GM12878 (cell line): ENCODE measurements around the gene CLASRP. TPM values are rescaled to one million over a fixed set of nuclear protein-coding genes. Genes with fewer than 3 reads are reported as not detected.

ENCODE experiments used
- ASH2L ChIP-seq: fragments of 300-600, 200-600 bp; sonication (generic); IDR thresholded peaks from 2 replicates; pipeline ENCODE4 v1.6.1; 2017; ENCODE audit warnings: low read depth, mild to moderate bottlenecking, borderline replicate concordance
- BHLHE40 ChIP-seq, 2 experiments: fragments of 450-650 bp in 1 of 2; IDR thresholded peaks; 2 replicates each; pipeline ENCODE4 v1.6.1; 2011 to 2017; ENCODE audit warnings: low read depth in 2 of 2, borderline replicate concordance in 1 of 2, improper control_type of control experiment in 1 of 2, low read length in 1 of 2, mild to moderate bottlenecking in 1 of 2
- HDAC6 ChIP-seq: fragments of 200-600 bp; sonication (generic); IDR thresholded peaks from one replicate; pipeline ENCODE4 v1.8.0; 2017; ENCODE audit warnings: antibody characterized with exemption; ENCODE audit not compliant: unreplicated experiment
- KAT2A ChIP-seq: conservative IDR thresholded peaks from 2 replicates; pipeline ENCODE4 v1.6.1; 2011; ENCODE audit warnings: low read depth, low read length; ENCODE audit not compliant: control insufficient read depth
- RAD21 ChIP-seq: IDR thresholded peaks from 2 replicates; pipeline ENCODE4 v1.6.1; 2011; ENCODE audit warnings: mild to moderate bottlenecking, low read depth, low read length, moderate library complexity; ENCODE audit not compliant: insufficient read depth
- polyA plus RNA-seq, 11 experiments: library from polyadenylated mRNA; depleted of rRNA in 4 of 11; unstranded in 6 of 11; stranded (reverse) in 5 of 11; fragments of >200 nt; fragmentation: Nextera tagmentation in 4 of 11; fragmentation: Illumina TruSeq in 1 of 11; extraction: Ambion mirVana in 4 of 11; extraction: Trizol in 1 of 11; gene quantifications; 1 replicate in 1 of 11; 2 replicates in 10 of 11; pipeline versions ENCODE4 v1.2.1 to v1.2.3, GENCODE V29; 2011 to 2016; ENCODE audit warnings: inconsistent platforms in 2 of 11, missing spikeins in 2 of 11, low read depth in 1 of 11
- total RNA-seq, 4 experiments: library from RNA; depleted of rRNA in 3 of 4; stranded (reverse); fragments of >200 nt in 3 of 4; fragmentation: Illumina TruSeq in 1 of 4; extraction: Trizol in 1 of 4; gene quantifications; 2 replicates each; pipeline versions ENCODE4 v1.2.1 to v1.2.3, GENCODE V29; 2013 to 2021
- TF ChIP-seq, protein P1 (sequence below): IDR thresholded peaks from 2 replicates; pipeline ENCODE4 v1.6.1; 2012; ENCODE audit warnings: improper control_type of control experiment, low read depth, low read length; ENCODE audit not compliant: insufficient replicate concordance
- TF ChIP-seq, protein P2 (sequence below): fragments of 450-650 bp; conservative IDR thresholded peaks from 2 replicates; pipeline ENCODE4 v1.6.1; 2017; ENCODE audit warnings: mild to moderate bottlenecking, moderate library complexity

Gene CLASRP
- total and polyA plus RNA-seq, 10 of the 15 experiments (the other 5 are each of a cell fraction or from before 2014, with no cell fraction given): 0.68 to 75.8 (median 30.2) TPM

GRCh38 chr19:45057444-45057843 lies 18.6 kb downstream of the CLASRP start (continued):
- TF ChIP-seq, protein P1, sequence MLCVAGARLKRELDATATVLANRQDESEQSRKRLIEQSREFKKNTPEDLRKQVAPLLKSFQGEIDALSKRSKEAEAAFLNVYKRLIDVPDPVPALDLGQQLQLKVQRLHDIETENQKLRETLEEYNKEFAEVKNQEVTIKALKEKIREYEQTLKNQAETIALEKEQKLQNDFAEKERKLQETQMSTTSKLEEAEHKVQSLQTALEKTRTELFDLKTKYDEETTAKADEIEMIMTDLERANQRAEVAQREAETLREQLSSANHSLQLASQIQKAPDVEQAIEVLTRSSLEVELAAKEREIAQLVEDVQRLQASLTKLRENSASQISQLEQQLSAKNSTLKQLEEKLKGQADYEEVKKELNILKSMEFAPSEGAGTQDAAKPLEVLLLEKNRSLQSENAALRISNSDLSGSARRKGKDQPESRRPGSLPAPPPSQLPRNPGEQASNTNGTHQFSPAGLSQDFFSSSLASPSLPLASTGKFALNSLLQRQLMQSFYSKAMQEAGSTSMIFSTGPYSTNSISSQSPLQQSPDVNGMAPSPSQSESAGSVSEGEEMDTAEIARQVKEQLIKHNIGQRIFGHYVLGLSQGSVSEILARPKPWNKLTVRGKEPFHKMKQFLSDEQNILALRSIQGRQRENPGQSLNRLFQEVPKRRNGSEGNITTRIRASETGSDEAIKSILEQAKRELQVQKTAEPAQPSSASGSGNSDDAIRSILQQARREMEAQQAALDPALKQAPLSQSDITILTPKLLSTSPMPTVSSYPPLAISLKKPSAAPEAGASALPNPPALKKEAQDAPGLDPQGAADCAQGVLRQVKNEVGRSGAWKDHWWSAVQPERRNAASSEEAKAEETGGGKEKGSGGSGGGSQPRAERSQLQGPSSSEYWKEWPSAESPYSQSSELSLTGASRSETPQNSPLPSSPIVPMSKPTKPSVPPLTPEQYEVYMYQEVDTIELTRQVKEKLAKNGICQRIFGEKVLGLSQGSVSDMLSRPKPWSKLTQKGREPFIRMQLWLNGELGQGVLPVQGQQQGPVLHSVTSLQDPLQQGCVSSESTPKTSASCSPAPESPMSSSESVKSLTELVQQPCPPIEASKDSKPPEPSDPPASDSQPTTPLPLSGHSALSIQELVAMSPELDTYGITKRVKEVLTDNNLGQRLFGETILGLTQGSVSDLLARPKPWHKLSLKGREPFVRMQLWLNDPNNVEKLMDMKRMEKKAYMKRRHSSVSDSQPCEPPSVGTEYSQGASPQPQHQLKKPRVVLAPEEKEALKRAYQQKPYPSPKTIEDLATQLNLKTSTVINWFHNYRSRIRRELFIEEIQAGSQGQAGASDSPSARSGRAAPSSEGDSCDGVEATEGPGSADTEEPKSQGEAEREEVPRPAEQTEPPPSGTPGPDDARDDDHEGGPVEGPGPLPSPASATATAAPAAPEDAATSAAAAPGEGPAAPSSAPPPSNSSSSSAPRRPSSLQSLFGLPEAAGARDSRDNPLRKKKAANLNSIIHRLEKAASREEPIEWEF: no peak
- TF ChIP-seq RAD21 (no peak), KAT2A (no peak), ASH2L (no peak), HDAC6 (no peak), BHLHE40 (IDR thresholded peaks at IDR 0.05; ENCODE audit: borderline replicate concordance in 1 of 2, low read depth in 2 of 2, low read length in 1 of 2) (no peak)
- TF ChIP-seq, protein P2, sequence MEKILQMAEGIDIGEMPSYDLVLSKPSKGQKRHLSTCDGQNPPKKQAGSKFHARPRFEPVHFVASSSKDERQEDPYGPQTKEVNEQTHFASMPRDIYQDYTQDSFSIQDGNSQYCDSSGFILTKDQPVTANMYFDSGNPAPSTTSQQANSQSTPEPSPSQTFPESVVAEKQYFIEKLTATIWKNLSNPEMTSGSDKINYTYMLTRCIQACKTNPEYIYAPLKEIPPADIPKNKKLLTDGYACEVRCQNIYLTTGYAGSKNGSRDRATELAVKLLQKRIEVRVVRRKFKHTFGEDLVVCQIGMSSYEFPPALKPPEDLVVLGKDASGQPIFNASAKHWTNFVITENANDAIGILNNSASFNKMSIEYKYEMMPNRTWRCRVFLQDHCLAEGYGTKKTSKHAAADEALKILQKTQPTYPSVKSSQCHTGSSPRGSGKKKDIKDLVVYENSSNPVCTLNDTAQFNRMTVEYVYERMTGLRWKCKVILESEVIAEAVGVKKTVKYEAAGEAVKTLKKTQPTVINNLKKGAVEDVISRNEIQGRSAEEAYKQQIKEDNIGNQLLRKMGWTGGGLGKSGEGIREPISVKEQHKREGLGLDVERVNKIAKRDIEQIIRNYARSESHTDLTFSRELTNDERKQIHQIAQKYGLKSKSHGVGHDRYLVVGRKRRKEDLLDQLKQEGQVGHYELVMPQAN: no peak
